HL-60 (cell line): ENCODE results near the gene CD19.

Experiments
- DNase-seq, 2 experiments: peaks; one replicate each; pipeline ENCODE4 v3.0.0-alpha.2; 2010 to 2020; ENCODE audit warnings: low read depth in 1 of 2, low spot score in 1 of 2
- H3K27ac ChIP-seq: fragments of 250-450 bp; sonication (Bioruptor Pico); replicated peaks from 2 replicates; pipeline ENCODE4 v1.5.1; 2020; ENCODE audit warnings: mild to moderate bottlenecking, moderate library complexity
- H3K27me3 ChIP-seq: fragments of 250-450 bp; sonication (Bioruptor Pico); 2 replicates; pipeline ENCODE4 v1.5.1; 2021; ENCODE audit warnings: mild to moderate bottlenecking, moderate library complexity; ENCODE audit not compliant: insufficient read depth, poor library complexity, severe bottlenecking
- H3K4me3 ChIP-seq: replicated peaks from 2 replicates; pipeline ENCODE4 v1.5.1; 2011; ENCODE audit warnings: mild to moderate bottlenecking, control low read depth, low read length; ENCODE audit not compliant: insufficient read depth
- GABPA ChIP-seq: IDR thresholded peaks from 2 replicates; pipeline ENCODE4 v1.6.1; 2012; ENCODE audit warnings: low read depth
- POLR2AphosphoS5 ChIP-seq: IDR thresholded peaks from 2 replicates; pipeline ENCODE4 v1.6.1; 2012; ENCODE audit warnings: low read depth
- SPI1 ChIP-seq: IDR thresholded peaks from 2 replicates; pipeline ENCODE4 v1.6.1; 2012; ENCODE audit warnings: low read depth, mild to moderate bottlenecking, borderline replicate concordance
- TF ChIP-seq, protein P1 (sequence below): IDR thresholded peaks from one replicate; pipeline ENCODE4 v1.5.1; 2011; ENCODE audit warnings: low read length, control low read depth, inconsistent platforms; ENCODE audit not compliant: insufficient read depth
- TF ChIP-seq, protein P2 (sequence below): IDR thresholded peaks from 2 replicates; pipeline ENCODE4 v1.6.1; 2012; ENCODE audit warnings: low read depth; ENCODE audit not compliant: insufficient replicate concordance

The CD19 gene

DNA sequence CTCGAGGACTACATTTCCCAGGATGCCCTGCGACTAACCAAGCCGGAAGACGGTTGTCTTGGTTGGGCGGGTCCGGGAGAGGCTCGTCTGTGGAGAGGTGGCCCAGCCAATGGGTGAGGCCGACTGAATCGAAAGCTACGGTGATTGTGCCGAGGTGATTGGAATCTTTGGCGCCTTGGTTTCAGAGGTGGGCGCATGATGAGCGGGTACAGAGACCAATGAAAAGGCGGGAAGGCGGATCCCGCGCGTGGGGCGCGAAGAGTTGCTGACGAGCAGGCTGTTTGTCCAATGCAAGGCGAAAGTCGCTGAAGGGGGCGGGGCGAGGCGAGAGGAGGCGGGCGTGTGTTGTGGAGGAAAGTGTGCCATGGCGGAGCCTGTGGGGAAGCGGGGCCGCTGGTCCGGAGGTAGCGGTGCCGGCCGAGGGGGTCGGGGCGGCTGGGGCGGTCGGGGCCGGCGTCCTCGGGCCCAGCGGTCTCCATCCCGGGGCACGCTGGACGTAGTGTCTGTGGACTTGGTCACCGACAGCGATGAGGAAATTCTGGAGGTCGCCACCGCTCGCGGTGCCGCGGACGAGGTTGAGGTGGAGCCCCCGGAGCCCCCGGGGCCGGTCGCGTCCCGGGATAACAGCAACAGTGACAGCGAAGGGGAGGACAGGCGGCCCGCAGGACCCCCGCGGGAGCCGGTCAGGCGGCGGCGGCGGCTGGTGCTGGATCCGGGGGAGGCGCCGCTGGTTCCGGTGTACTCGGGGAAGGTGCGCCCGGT lies 19.1 kb downstream of the CD19 start, which contains the start of gene NFATC2IP:
NFATC2IP (plus strand) TSS at position 290 of the 762 bp plus-strand sequence; CDS start at position 365, 75 bp downstream.
- peak within 1 kb of the TSS; percentile 86 for H3K27ac ChIP-seq
- no peaks in the 10 kb centered on the region for H3K27me3 ChIP-seq
- TF ChIP-seq, protein P1, sequence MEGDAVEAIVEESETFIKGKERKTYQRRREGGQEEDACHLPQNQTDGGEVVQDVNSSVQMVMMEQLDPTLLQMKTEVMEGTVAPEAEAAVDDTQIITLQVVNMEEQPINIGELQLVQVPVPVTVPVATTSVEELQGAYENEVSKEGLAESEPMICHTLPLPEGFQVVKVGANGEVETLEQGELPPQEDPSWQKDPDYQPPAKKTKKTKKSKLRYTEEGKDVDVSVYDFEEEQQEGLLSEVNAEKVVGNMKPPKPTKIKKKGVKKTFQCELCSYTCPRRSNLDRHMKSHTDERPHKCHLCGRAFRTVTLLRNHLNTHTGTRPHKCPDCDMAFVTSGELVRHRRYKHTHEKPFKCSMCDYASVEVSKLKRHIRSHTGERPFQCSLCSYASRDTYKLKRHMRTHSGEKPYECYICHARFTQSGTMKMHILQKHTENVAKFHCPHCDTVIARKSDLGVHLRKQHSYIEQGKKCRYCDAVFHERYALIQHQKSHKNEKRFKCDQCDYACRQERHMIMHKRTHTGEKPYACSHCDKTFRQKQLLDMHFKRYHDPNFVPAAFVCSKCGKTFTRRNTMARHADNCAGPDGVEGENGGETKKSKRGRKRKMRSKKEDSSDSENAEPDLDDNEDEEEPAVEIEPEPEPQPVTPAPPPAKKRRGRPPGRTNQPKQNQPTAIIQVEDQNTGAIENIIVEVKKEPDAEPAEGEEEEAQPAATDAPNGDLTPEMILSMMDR: no peak
- TF ChIP-seq POLR2AphosphoS5: peak; percentile 62; the same call in 1 of the 2 replicates
- TF ChIP-seq GABPA: peak; percentile 84
- TF ChIP-seq, protein P2, sequence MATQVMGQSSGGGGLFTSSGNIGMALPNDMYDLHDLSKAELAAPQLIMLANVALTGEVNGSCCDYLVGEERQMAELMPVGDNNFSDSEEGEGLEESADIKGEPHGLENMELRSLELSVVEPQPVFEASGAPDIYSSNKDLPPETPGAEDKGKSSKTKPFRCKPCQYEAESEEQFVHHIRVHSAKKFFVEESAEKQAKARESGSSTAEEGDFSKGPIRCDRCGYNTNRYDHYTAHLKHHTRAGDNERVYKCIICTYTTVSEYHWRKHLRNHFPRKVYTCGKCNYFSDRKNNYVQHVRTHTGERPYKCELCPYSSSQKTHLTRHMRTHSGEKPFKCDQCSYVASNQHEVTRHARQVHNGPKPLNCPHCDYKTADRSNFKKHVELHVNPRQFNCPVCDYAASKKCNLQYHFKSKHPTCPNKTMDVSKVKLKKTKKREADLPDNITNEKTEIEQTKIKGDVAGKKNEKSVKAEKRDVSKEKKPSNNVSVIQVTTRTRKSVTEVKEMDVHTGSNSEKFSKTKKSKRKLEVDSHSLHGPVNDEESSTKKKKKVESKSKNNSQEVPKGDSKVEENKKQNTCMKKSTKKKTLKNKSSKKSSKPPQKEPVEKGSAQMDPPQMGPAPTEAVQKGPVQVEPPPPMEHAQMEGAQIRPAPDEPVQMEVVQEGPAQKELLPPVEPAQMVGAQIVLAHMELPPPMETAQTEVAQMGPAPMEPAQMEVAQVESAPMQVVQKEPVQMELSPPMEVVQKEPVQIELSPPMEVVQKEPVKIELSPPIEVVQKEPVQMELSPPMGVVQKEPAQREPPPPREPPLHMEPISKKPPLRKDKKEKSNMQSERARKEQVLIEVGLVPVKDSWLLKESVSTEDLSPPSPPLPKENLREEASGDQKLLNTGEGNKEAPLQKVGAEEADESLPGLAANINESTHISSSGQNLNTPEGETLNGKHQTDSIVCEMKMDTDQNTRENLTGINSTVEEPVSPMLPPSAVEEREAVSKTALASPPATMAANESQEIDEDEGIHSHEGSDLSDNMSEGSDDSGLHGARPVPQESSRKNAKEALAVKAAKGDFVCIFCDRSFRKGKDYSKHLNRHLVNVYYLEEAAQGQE: no peak
- no peak for TF ChIP-seq SPI1
- DNase-seq: peak; percentile 99 to 100
- H3K4me3 ChIP-seq: peak within 1 kb of the TSS; percentile 86

DNA sequence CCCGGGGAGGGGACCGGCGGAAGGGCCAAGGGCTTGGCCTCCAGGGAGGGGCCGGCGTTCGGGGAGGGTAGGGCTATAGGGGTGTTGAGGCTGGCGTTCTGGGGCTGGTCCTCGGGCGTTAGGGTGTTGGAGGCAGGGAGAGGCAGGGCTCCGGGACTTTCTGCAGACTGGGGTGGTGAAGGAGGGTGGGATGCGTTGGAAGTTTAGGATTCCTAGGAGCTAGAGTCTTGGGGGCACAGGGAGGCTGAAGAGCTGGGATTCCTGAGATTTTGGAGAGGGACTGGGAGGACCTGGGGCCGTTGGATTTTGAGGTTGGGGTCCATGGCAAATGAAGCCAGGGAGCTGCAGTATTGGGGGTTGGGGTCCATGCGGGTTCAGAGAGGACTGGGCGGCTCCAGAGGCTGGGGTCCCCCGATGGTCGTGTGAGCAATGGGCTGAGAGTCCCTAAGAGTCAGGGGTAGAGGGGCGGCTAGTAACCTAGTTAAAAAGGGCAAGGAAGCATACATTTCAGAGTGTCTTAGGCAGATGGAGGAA lies 19.7 kb downstream of the CD19 start:
- Histone ChIP-seq H3K27ac (peak overlapping the region; percentile 86), H3K4me3 (peak overlapping the region; percentile 86), H3K27me3 (no peaks in the 10 kb centered on the region)
- TF ChIP-seq POLR2AphosphoS5: no peak
- TF ChIP-seq GABPA: no peak
- TF ChIP-seq, protein P1: no peak
- TF ChIP-seq, protein P2: no peak
- no peak for TF ChIP-seq SPI1
- DNase-seq: no peak

DNA sequence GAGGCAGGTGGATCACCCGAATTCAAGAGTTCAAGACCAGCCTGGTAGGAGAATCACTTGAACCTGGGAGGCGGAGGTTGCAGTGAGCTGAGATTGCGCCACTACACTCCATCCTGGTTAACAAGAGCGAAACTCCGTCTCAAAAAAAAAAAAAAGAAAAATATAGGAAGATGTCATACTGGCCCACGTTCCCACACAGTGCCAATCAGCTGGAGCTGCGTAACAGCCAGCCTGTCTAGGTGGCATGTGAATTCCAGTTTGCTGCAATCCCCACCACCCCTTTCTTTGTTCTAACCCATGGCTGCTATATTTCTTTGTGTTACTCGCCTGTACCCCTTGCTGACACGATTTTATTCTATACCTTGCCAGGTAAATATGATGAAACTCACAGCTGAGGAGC lies 26.4 kb downstream of the CD19 start:
- TF ChIP-seq, protein P1: no peak
- TF ChIP-seq GABPA: no peak
- TF ChIP-seq, protein P2: no peak
- TF ChIP-seq SPI1: no peak
- TF ChIP-seq POLR2AphosphoS5: no peak
- no peaks in the 10 kb centered on the region for H3K27me3 ChIP-seq
- H3K27ac ChIP-seq: no peak overlapping the region
- no peak for DNase-seq
- no peak overlapping the region for H3K4me3 ChIP-seq
